GM12891 (cell line): ENCODE measurements around the gene RPGRIP1L.

ENCODE experiments used
- DNase-seq: peaks from one replicate; pipeline ENCODE4 v3.0.0; 2011; ENCODE audit warnings: low spot score; ENCODE audit not compliant: insufficient read length
- FAIRE-seq: peaks from 2 replicates; lab custom pipeline; 2011; peaks lifted over from hg19 to GRCh38; lab: Jason Lieb, UNC
- PAX5 ChIP-seq: IDR thresholded peaks from 2 replicates; pipeline ENCODE4 v1.6.1; 2011; ENCODE audit warnings: low read length, moderate library complexity, mild to moderate bottlenecking; ENCODE audit not compliant: insufficient read depth, severe bottlenecking
- POLR2A ChIP-seq: IDR thresholded peaks from 2 replicates; pipeline ENCODE4 v1.6.1; 2011; ENCODE audit warnings: low read depth, low read length, control low read depth
- POLR2AphosphoS5 ChIP-seq: IDR thresholded peaks from 2 replicates; pipeline ENCODE4 v1.6.1; 2011; ENCODE audit warnings: low read depth, low read length, control low read depth
- POU2F2 ChIP-seq: IDR thresholded peaks from 2 replicates; pipeline ENCODE4 v1.6.1; 2011; ENCODE audit warnings: low read depth, mild to moderate bottlenecking, control low read depth, low read length, moderate library complexity
- SPI1 ChIP-seq: IDR thresholded peaks from 2 replicates; pipeline ENCODE4 v1.6.1; 2011; ENCODE audit warnings: low read depth, low read length, control low read depth
- TAF1 ChIP-seq: IDR thresholded peaks from 2 replicates; pipeline ENCODE4 v1.6.1; 2011; ENCODE audit warnings: low read depth, low read length, control low read depth

The RPGRIP1L gene

GRCh38 chr16:53662072-53662471 lies 41.6 kb downstream of the RPGRIP1L start:
- no peak for FAIRE-seq
- no peak for DNase-seq
- TF ChIP-seq POLR2AphosphoS5 (no peak), TAF1 (no peak), PAX5 (no peak), POLR2A (no peak), POU2F2 (no peak), SPI1 (no peak)

- no peak for FAIRE-seq
- TF ChIP-seq PAX5 (no peak), POLR2AphosphoS5 (no peak), TAF1 (no peak), POU2F2 (no peak), SPI1 (no peak), POLR2A (no peak)
Observed at GRCh38 chr16:53654946-53655345, 48.7 kb downstream of the RPGRIP1L start.

GRCh38 chr16:53651357-53651756 lies 52.3 kb downstream of the RPGRIP1L start:
- no peak for FAIRE-seq
- no peak for DNase-seq
- TF ChIP-seq PAX5 (no peak), SPI1 (no peak), TAF1 (no peak), POLR2AphosphoS5 (no peak), POLR2A (no peak), POU2F2 (no peak)

More at GRCh38 chr16:53654946-53655345, 48.7 kb downstream of the RPGRIP1L start:
- DNase-seq, result no peak

GRCh38 chr16:53646506-53646905 lies 57.2 kb downstream of the RPGRIP1L start:
- DNase-seq, result no peak
- TF ChIP-seq POLR2A (no peak), POLR2AphosphoS5 (no peak), TAF1 (no peak), SPI1 (no peak), PAX5 (no peak), POU2F2 (no peak)
- no peak for FAIRE-seq

- FAIRE-seq, result no peak
Observed at GRCh38 chr16:53643474-53643873, 60.2 kb downstream of the RPGRIP1L start.

GRCh38 chr16:53642094-53642493 lies 61.6 kb downstream of the RPGRIP1L start:
- TF ChIP-seq POU2F2 (no peak), PAX5 (no peak), POLR2A (no peak), POLR2AphosphoS5 (no peak), TAF1 (no peak), SPI1 (no peak)
- DNase-seq (no peak), FAIRE-seq (no peak)

More at GRCh38 chr16:53643474-53643873, 60.2 kb downstream of the RPGRIP1L start:
- TF ChIP-seq POLR2A (no peak), SPI1 (no peak), POLR2AphosphoS5 (no peak), TAF1 (no peak), POU2F2 (no peak), PAX5 (no peak)
- no peak for DNase-seq

- TF ChIP-seq PAX5 (no peak), POLR2AphosphoS5 (no peak), TAF1 (no peak), POLR2A (no peak), SPI1 (no peak), POU2F2 (no peak)
- no peak for DNase-seq
- FAIRE-seq, result no peak
Observed at GRCh38 chr16:53636978-53637377, 66.7 kb downstream of the RPGRIP1L start.

- TF ChIP-seq PAX5 (no peak), TAF1 (no peak), SPI1 (no peak), POU2F2 (no peak), POLR2AphosphoS5 (no peak)
- no peak for FAIRE-seq
- no peak for DNase-seq
Observed at GRCh38 chr16:53632526-53632925, 71.1 kb downstream of the RPGRIP1L start.

- TF ChIP-seq PAX5 (no peak), POLR2A (no peak), POU2F2 (no peak), POLR2AphosphoS5 (no peak), SPI1 (no peak), TAF1 (no peak)
- no peak for FAIRE-seq
- DNase-seq, result no peak
Observed at GRCh38 chr16:53631236-53632025, 72.2 kb downstream of the RPGRIP1L start.

GRCh38 chr16:53629607-53630312 lies 73.9 kb downstream of the RPGRIP1L start:
- FAIRE-seq, result no peak
- no peak for DNase-seq
- TF ChIP-seq POLR2AphosphoS5 (no peak), TAF1 (no peak), PAX5 (no peak), POLR2A (no peak), POU2F2 (no peak), SPI1 (no peak)
